C1 segment of cervical spinal cord (tissue), 14 donors: ENCODE data around the gene GDPD5.

ENCODE experiments used
- DNase-seq, 14 donors: peaks; one replicate each; lab custom pipeline; 2025; lab: John Stamatoyannopoulos, UW

GDPD5 gene

GRCh38 chr11:75558939-75559843 is 33.5 kb upstream of the GDPD5 start:
- DNase-seq = peak in 2 of 14 donors; percentile 18 to 38

- DNase-seq = no peak
Measured at GRCh38 chr11:75557666-75558494, 32.1 kb upstream of the GDPD5 start.

GRCh38 chr11:75556275-75556674 is 30.5 kb upstream of the GDPD5 start:
- no peak for DNase-seq

- peak in 2 of 14 donors; percentile 48 to 59 for DNase-seq
Measured at GRCh38 chr11:75555079-75555811, 29.5 kb upstream of the GDPD5 start.

GRCh38 chr11:75554258-75555022 is 28.7 kb upstream of the GDPD5 start:
- DNase-seq = peak; percentile 9 to 98 (median 84)

GRCh38 chr11:75553889-75554257 is 28.1 kb upstream of the GDPD5 start:
- peak in 1 of 14 donors; percentile 52 for DNase-seq

- DNase-seq = no peak
Measured at GRCh38 chr11:75553182-75553581, 27.4 kb upstream of the GDPD5 start.

GRCh38 chr11:75549370-75549958 is 23.7 kb upstream of the GDPD5 start:
- no peak for DNase-seq

GRCh38 chr11:75548595-75549272 is 23.0 kb upstream of the GDPD5 start:
- no peak for DNase-seq

- peak in 10 of 14 donors; percentile 8 to 58 (median 30) for DNase-seq
Measured at GRCh38 chr11:75547617-75548058, 21.9 kb upstream of the GDPD5 start.

- DNase-seq = no peak
Measured at GRCh38 chr11:75547177-75547576, 21.4 kb upstream of the GDPD5 start.

- no peak for DNase-seq
Measured at GRCh38 chr11:75543806-75544205, 18.1 kb upstream of the GDPD5 start.

GRCh38 chr11:75542088-75542438 is 16.3 kb upstream of the GDPD5 start:
- no peak for DNase-seq

GRCh38 chr11:75541193-75542087 is 15.7 kb upstream of the GDPD5 start:
- DNase-seq = no peak

GRCh38 chr11:75539459-75540334 is 14.0 kb upstream of the GDPD5 start:
- no peak for DNase-seq

- no peak for DNase-seq
Measured at GRCh38 chr11:75538150-75538942, 12.6 kb upstream of the GDPD5 start.

- DNase-seq = no peak
Measured at GRCh38 chr11:75537740-75538139, 12.0 kb upstream of the GDPD5 start.
